AG09309 (cell line): ENCODE data around the gene ALG12.

Experiments
- DNase-seq: peaks from one replicate; pipeline ENCODE4 v3.0.0-alpha.2; 2010; ENCODE audit warnings: low read depth
- H3K4me3 ChIP-seq: 2 replicates; pipeline ENCODE4 v1.5.1; 2011; ENCODE audit warnings: mild to moderate bottlenecking, low read depth, low read length, moderate library complexity; ENCODE audit not compliant: control insufficient read depth
- TF ChIP-seq, protein P1 (sequence below): IDR thresholded peaks from 2 replicates; pipeline ENCODE4 v1.5.1; 2011; ENCODE audit warnings: mild to moderate bottlenecking, low read depth, low read length, inconsistent platforms; ENCODE audit not compliant: insufficient read depth, control insufficient read depth; ENCODE audit errors: missing control alignments

The ALG12 gene

DNA sequence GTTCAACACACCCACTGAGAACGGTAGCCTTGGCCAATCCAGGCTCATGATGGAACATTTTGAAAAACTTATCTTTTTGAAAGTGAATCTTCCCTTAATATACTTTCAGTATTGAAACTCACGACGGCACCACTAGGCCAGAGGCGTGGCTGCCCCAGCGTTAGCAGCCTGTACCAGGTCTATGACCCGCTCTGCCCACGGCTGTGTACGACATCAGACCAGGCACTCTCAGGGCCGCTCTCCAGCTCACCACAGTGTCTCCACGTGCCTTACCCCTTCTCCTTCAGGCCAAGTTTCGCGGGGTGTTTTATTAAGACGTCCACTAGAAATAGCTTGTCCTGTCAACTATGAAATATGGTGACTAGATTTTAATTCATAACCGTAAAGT, 31.2 kb downstream of the ALG12 start:
- DNase-seq: no peak
- TF ChIP-seq, protein P1, sequence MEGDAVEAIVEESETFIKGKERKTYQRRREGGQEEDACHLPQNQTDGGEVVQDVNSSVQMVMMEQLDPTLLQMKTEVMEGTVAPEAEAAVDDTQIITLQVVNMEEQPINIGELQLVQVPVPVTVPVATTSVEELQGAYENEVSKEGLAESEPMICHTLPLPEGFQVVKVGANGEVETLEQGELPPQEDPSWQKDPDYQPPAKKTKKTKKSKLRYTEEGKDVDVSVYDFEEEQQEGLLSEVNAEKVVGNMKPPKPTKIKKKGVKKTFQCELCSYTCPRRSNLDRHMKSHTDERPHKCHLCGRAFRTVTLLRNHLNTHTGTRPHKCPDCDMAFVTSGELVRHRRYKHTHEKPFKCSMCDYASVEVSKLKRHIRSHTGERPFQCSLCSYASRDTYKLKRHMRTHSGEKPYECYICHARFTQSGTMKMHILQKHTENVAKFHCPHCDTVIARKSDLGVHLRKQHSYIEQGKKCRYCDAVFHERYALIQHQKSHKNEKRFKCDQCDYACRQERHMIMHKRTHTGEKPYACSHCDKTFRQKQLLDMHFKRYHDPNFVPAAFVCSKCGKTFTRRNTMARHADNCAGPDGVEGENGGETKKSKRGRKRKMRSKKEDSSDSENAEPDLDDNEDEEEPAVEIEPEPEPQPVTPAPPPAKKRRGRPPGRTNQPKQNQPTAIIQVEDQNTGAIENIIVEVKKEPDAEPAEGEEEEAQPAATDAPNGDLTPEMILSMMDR: no peak
- H3K4me3 ChIP-seq: no peak overlapping the region

DNA sequence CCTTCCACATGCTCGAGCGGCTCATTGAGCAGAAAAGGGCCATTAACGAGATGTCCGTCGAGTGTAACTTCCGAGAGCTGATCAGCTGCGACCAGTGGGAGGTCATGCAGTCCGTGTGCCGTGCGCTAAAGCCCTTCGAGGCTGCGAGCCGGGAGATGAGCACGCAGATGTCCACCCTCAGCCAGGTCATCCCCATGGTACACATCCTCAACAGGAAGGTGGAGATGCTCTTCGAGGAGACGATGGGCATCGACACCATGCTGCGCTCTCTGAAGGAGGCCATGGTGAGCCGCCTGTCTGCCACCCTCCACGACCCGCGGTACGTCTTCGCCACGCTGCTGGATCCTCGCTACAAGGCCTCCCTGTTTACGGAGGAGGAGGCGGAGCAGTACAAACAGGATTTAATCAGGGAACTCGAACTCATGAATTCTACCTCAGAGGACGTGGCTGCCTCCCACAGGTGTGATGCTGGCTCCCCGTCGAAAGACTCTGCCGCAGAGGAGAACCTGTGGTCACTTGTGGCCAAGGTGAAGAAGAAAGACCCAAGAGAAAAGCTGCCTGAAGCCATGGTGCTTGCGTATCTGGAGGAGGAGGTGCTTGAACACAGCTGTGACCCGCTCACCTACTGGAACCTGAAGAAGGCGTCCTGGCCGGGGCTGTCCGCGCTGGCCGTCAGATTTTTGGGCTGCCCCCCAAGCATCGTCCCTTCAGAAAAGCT, 31.7 kb downstream of the ALG12 start:
- TF ChIP-seq, protein P1: no peak
- H3K4me3 ChIP-seq: no peak overlapping the region

DNA sequence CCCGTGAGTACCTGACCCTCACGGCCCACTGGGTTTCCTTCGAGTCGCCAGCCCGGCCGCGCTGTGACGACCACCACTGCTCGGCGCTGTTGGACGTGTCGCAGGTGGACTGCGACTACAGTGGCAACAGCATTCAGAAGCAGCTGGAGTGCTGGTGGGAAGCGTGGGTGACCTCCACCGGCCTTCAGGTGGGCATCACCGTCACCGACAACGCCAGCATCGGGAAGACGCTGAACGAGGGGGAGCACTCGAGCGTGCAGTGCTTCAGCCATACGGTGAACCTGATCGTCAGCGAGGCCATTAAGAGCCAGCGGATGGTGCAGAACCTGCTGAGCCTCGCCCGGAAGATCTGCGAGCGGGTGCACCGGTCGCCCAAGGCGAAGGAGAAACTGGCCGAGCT, 32.4 kb downstream of the ALG12 start:
- H3K4me3 ChIP-seq: no peak overlapping the region
- no peak for DNase-seq
- TF ChIP-seq, protein P1: no peak

More for the DNA sequence above, 31.7 kb downstream of the ALG12 start:
- DNase-seq: no peak

DNA sequence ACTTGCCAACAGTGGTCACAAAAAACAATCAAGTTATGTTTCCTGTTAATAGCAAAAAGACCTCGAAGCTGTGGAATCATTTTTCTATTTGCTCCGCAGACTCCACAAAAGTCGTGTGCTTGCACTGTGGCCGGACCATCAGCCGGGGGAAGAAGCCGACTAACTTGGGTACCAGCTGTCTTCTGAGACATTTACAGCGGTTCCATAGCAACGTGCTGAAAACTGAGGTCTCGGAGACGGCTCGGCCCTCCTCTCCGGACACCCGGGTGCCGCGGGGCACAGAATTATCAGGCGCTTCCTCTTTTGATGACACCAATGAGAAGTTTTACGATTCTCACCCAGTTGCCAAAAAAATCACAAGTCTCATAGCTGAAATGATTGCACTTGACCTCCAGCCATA, 33.0 kb downstream of the ALG12 start:
- TF ChIP-seq, protein P1: no peak
- DNase-seq: no peak
- H3K4me3 ChIP-seq: no peak overlapping the region

DNA sequence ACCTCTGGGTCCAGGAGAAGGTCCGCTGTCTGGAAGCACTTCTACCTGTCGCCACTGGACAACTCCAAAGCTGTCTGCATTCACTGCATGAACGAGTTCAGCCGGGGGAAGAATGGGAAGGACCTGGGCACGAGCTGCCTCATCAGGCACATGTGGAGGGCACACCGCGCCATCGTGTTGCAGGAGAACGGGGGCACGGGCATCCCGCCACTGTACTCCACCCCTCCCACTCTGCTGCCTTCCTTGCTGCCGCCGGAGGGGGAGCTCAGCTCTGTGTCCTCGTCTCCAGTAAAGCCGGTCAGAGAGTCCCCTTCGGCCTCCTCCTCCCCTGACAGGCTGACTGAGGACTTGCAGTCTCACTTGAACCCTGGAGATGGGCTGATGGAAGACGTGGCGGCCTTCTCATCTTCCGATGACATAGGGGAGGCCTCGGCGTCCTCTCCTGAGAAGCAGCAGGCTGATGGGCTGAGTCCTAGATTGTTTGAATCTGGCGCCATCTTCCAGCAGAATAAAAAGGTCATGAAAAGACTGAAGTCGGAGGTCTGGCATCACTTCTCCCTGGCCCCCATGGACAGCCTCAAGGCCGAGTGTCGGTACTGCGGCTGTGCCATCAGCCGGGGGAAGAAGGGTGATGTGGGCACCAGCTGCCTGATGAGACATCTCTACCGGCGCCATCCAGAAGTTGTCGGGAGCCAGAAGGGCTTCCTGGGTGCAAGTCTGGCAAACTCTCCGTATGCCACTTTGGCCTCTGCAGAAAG, 33.6 kb downstream of the ALG12 start:
- no peak for DNase-seq
- TF ChIP-seq, protein P1: no peak
- H3K4me3 ChIP-seq: no peak overlapping the region

DNA sequence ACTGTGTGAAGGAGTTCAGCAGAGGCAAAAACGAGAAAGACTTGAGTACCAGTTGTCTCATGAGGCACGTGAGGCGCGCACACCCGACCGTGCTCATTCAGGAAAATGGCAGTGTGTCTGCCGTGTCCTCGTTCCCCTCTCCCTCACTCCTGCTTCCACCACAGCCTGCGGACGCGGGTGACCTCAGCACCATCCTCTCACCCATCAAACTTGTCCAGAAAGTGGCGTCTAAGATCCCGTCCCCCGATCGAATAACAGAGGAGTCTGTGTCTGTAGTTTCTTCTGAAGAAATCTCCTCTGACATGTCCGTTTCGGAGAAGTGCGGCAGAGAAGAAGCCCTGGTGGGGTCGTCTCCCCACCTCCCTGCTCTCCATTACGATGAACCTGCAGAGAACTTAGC, 34.2 kb downstream of the ALG12 start:
- TF ChIP-seq, protein P1: no peak
- DNase-seq: no peak
- no peak overlapping the region for H3K4me3 ChIP-seq
